Spleen (tissue), 11 donors: Measurements from ENCODE around the gene ANKRD11. TPM values are rescaled to one million over a fixed set of nuclear protein-coding genes. Genes with fewer than 3 reads are reported as not detected.
"Not testable (repeated sequence)": the region's sequence is repeated elsewhere in the genome, so short reads cannot be mapped to it uniquely, and the experiment has no call there.

Experiments used
- DNase-seq: peaks from one replicate; pipeline ENCODE4 v3.0.0-alpha.2; 2020
- H3K27ac ChIP-seq, 8 donors: fragments of 200-600 bp; sonication (generic) in 7 of 8; 1 replicate in 4 of 8; 2 replicates in 4 of 8; pipeline versions ENCODE4 v1.5.0 to v1.8.0; 2016 to 2021; ENCODE audit warnings: inconsistent platforms in 4 of 8, mild to moderate bottlenecking in 4 of 8, moderate library complexity in 1 of 8
- H3K27me3 ChIP-seq, 7 donors: fragments of 200-600 bp; sonication (generic) in 6 of 7; replicated peaks in 1 of 7; 1 replicate in 4 of 7; 2 replicates in 3 of 7; pipeline versions ENCODE4 v1.5.0 to v1.8.0; 2016 to 2021; ENCODE audit warnings: inconsistent platforms in 3 of 7, mild to moderate bottlenecking in 1 of 7
- H3K36me3 ChIP-seq, 6 donors: fragments of 200-600 bp; sonication (generic) in 5 of 6; 1 replicate in 4 of 6; 2 replicates in 2 of 6; pipeline versions ENCODE4 v1.5.0 to v1.8.0; 2016 to 2021; ENCODE audit warnings: inconsistent platforms in 2 of 6
- H3K4me1 ChIP-seq, 6 donors: fragments of 200-600 bp; sonication (generic) in 5 of 6; 1 replicate in 3 of 6; 2 replicates in 3 of 6; pipeline versions ENCODE4 v1.5.0 to v1.8.0; 2016 to 2021; ENCODE audit warnings: inconsistent platforms in 3 of 6
- H3K4me3 ChIP-seq, 8 donors: fragments of 200-600 bp; sonication (generic) in 7 of 8; 1 replicate in 4 of 8; 2 replicates in 4 of 8; pipeline versions ENCODE4 v1.5.0 to v1.8.0; 2016 to 2021; ENCODE audit warnings: inconsistent platforms in 4 of 8, mild to moderate bottlenecking in 4 of 8, moderate library complexity in 2 of 8
- H3K9me3 ChIP-seq, 8 donors: fragments of 200-600 bp; sonication (generic) in 7 of 8; 1 replicate in 4 of 8; 2 replicates in 4 of 8; pipeline versions ENCODE4 v1.5.0 to v1.8.0; 2016 to 2021; ENCODE audit warnings: inconsistent platforms in 4 of 8
- CTCF ChIP-seq, 11 experiments: fragments of 200-600 bp in 7 of 11; fragments of 450-650 bp in 4 of 11; sonication (generic) in 4 of 11; IDR thresholded peaks in 8 of 11; conservative IDR thresholded peaks in 3 of 11; 1 replicate in 7 of 11; 2 replicates in 4 of 11; pipeline versions ENCODE4 v1.4.0 to v1.8.0; 2016 to 2021; ENCODE audit warnings: antibody characterized with exemption in 11 of 11, inconsistent platforms in 4 of 11, mild to moderate bottlenecking in 1 of 11
- POLR2A ChIP-seq, 3 donors: fragments of 450-650 bp; IDR thresholded peaks; one replicate each; pipeline ENCODE4 v1.5.1; 2017; ENCODE audit warnings: antibody characterized with exemption in 3 of 3, mild to moderate bottlenecking in 1 of 3
- POLR2AphosphoS5 ChIP-seq, 3 donors: sonication (generic); formaldehyde crosslinking; IDR thresholded peaks; one replicate each; pipeline ENCODE4 v1.5.1; 2017; ENCODE audit warnings: antibody characterized with exemption in 3 of 3
- WGBS, 5 donors: extraction: QIAGEN DNeasy Blood & Tissue Kit in 3 of 5; methylation state at CpG; one replicate each; pipeline versions ENCODE4 v1.1.5 to v1.1.7; 2013 to 2018; 5-methylcytosine and 5-hydroxymethylcytosine counted together
- intact Hi-C: fragments of 100-400 bp; cut with DNase I; formaldehyde crosslinking; loops from one replicate; pipeline ENCODE4 v1.15.0; 2023; ENCODE audit warnings: low total_unique reads
- polyA plus RNA-seq, 3 donors: library from polyadenylated mRNA; stranded (reverse); fragments of 200-250 nt; gene quantifications; one replicate each; pipeline ENCODE4 v1.2.1, GENCODE V29; 2013
- total RNA-seq, 7 donors: library from RNA; depleted of rRNA in 3 of 7; stranded (reverse); fragments of >200 nt in 3 of 7; fragmentation: NEBNext Ultra II Directional in 4 of 7; extraction: Animal tissue kit (Norgen Biotek cat#: 25700) in 4 of 7; gene quantifications; one replicate each; pipeline versions ENCODE4 v1.1.0 to v1.2.1, GENCODE V29; 2016 to 2021
- donor health status: healthy with polysubstance abuse.
- donor health status: DM: no; HTN: no; CAD: no; lungs with moderate emphysema.
- donor health status: DM: no; HTN: no; CAD: no.
- donor health status: Bipolar disorder and iron deficiency.
- donor health status: healthy.
- donor health status: DM: no; HTN: no; CAD: no.
- donor health status: DM: yes; HTN: yes; CAD: no.

ANKRD11 gene
- total and polyA plus RNA-seq, 10 donors = 29.0 to 203 (median 128) TPM

- peak overlapping the region in 1 of 8 donors; percentile 31 for H3K27ac ChIP-seq
- TF ChIP-seq POLR2AphosphoS5 (IDR thresholded peaks at IDR 0.05) = peak in 2 of 3 donors; percentile 26 to 30
- TF ChIP-seq POLR2A (IDR thresholded peaks at IDR 0.05) = no peak
- DNase-seq = no peak
- intact Hi-C loops = no loop called here
- no peaks in the 10 kb centered on the region for H3K36me3 ChIP-seq
- no peak overlapping the region for H3K4me3 ChIP-seq
- no peaks in the 10 kb centered on the region for H3K27me3 ChIP-seq
- 31 to 50% (median 42%) methylated on average over 12 of the region's 12 CpGs for WGBS, 5 donors
- peaks cover 45 to 100% (median 86%) of the 10 kb centered on the region in 6 donors for H3K4me1 ChIP-seq
- H3K9me3 ChIP-seq = no peaks in the 10 kb centered on the region
These were observed 126.6 kb downstream of the ANKRD11 start for GRCh38 chr16:89363621-89364393.

- H3K27ac ChIP-seq = peak overlapping the region in 7 of 8 donors; percentile 31 to 80 (median 48)
- H3K27me3 ChIP-seq, DNase-seq, H3K36me3 ChIP-seq, H3K9me3 ChIP-seq, intact Hi-C loops: not testable (repeated sequence)
- peak overlapping the region in 1 of 8 donors; percentile 38 for H3K4me3 ChIP-seq
- H3K4me1 ChIP-seq = peaks cover 53 to 100% (median 88%) of the 10 kb centered on the region in 6 donors
- WGBS, 5 donors = 67 to 79% (median 76%) methylated on average over 9 to 13 of the region's 14 CpGs
These were observed 127.7 kb downstream of the ANKRD11 start for GRCh38 chr16:89362540-89363223.

GRCh38 chr16:89361751-89362539 is 128.4 kb downstream of the ANKRD11 start:
- intact Hi-C loops = no loop called here
- 30 to 54% (median 38%) methylated on average over 13 of the region's 13 CpGs for WGBS, 5 donors
- TF ChIP-seq POLR2A (IDR thresholded peaks at IDR 0.05) = no peak
- peak in 1 of 11 experiments; percentile 9 for TF ChIP-seq CTCF (IDR thresholded peaks at IDR 0.05 in 8 of 11, conservative IDR thresholded peaks at IDR 0.05 in 3 of 11)
- peak in 1 of 3 donors; percentile 27 for TF ChIP-seq POLR2AphosphoS5 (IDR thresholded peaks at IDR 0.05)
- peak overlapping the region in 7 of 8 donors; percentile 31 to 80 (median 48) for H3K27ac ChIP-seq
- H3K9me3 ChIP-seq = no peaks in the 10 kb centered on the region
- DNase-seq = no peak
- H3K27me3 ChIP-seq = no peaks in the 10 kb centered on the region
- peak overlapping the region in 1 of 8 donors; percentile 38 for H3K4me3 ChIP-seq
- H3K4me1 ChIP-seq = peaks cover 60 to 100% (median 90%) of the 10 kb centered on the region in 6 donors
- no peaks in the 10 kb centered on the region for H3K36me3 ChIP-seq

- peak; percentile 92 for DNase-seq
- WGBS, 5 donors = 10 to 27% (median 16%) methylated on average over 10 to 12 of the region's 12 CpGs
- H3K4me3 ChIP-seq = peak overlapping the region in 1 of 8 donors; percentile 38
- no peaks in the 10 kb centered on the region for H3K9me3 ChIP-seq
- intact Hi-C loops = no loop called here
- H3K27me3 ChIP-seq = no peaks in the 10 kb centered on the region
- TF ChIP-seq POLR2AphosphoS5 (IDR thresholded peaks at IDR 0.05) = peak; percentile 80 to 86 (median 83)
- TF ChIP-seq POLR2A (IDR thresholded peaks at IDR 0.05) = no peak
- peak in 1 of 11 experiments; percentile 37 for TF ChIP-seq CTCF (IDR thresholded peaks at IDR 0.05 in 8 of 11, conservative IDR thresholded peaks at IDR 0.05 in 3 of 11)
- H3K27ac ChIP-seq = peak overlapping the region; percentile 4 to 80 (median 40)
- H3K36me3 ChIP-seq = peaks cover 0 to 4% (median 0%) of the 10 kb centered on the region in 6 donors
- H3K4me1 ChIP-seq = peaks cover 64 to 100% (median 97%) of the 10 kb centered on the region in 6 donors
These were observed 129.5 kb downstream of the ANKRD11 start for GRCh38 chr16:89360760-89361435.
